ENCODE measurements around the gene FAM78A. TPM values are rescaled to one million over a fixed set of nuclear protein-coding genes. Genes with fewer than 3 reads are reported as not detected.

Gene FAM78A
- total and polyA plus RNA-seq, 2 of the 8 experiments (the other 6 are each of a cell fraction or from before 2014, with no cell fraction given): 3.1 TPM

DNA sequence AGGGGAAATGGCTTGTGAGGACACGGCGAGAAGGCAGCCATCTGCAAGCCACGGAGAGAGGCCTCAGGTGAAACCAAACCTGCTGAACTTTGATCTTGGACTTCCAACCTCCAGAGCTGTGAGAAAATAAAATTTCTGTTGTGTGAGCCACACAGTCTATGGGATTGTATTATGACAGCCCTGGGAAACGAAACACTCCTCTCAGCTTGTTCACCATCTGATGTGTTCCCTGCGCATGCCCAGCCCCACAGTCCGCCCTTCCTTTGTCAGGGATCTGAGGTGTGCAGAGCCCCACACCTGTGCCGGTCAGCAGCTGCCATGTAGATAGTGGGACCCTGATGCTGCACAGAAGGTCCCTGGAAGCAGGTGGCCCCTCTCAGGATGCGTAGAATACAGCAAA lies 47.3 kb upstream of the FAM78A start (continued):
- TF ChIP-seq SP2 (IDR thresholded peaks at IDR 0.05; ENCODE audit: low read length): no peak
- TF ChIP-seq JUND (IDR thresholded peaks at IDR 0.05; ENCODE audit: low read length): no peak
- TF ChIP-seq SIN3A (conservative IDR thresholded peaks at IDR 0.05 in 1 of 2, IDR thresholded peaks at IDR 0.05 in 1 of 2; ENCODE audit: low read depth in 1 of 2, low read length in 2 of 2): no peak

All from H1 (cell line).